GM12875 (cell line): ENCODE data around the gene ATP2B2.

Experiments
- H3K4me3 ChIP-seq: one replicate; pipeline ENCODE4 v1.5.1; 2011; ENCODE audit warnings: low read depth, low read length, control low read depth
- TF ChIP-seq, protein P1 (sequence below): IDR thresholded peaks from 2 replicates; pipeline ENCODE4 v1.5.1; 2011; ENCODE audit warnings: low read depth, mild to moderate bottlenecking, control low read depth, inconsistent platforms, low read length, moderate library complexity, borderline replicate concordance; ENCODE audit not compliant: insufficient read depth

Gene ATP2B2

DNA sequence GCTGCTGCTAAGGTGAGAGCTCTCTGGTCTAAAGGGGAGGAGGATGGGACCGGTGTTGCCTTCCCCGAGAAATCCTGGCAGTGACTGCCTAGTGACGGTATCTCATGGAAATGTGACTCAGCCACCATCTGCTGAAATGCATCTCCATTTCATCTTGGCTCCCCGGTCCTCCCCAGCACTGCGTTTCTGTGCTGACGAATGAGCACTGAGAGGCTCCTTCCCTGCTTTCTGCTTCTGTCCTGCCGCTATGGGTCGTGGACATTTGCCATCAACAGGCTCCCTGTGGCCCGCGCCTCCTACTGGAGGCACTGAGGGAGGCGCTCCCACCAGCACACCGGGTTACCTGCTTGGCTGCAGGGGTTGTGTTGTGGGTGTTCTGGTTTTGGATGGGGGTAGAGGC lies 170.9 kb downstream of the ATP2B2 start:
- H3K4me3 ChIP-seq = no peak overlapping the region
- TF ChIP-seq, protein P1, sequence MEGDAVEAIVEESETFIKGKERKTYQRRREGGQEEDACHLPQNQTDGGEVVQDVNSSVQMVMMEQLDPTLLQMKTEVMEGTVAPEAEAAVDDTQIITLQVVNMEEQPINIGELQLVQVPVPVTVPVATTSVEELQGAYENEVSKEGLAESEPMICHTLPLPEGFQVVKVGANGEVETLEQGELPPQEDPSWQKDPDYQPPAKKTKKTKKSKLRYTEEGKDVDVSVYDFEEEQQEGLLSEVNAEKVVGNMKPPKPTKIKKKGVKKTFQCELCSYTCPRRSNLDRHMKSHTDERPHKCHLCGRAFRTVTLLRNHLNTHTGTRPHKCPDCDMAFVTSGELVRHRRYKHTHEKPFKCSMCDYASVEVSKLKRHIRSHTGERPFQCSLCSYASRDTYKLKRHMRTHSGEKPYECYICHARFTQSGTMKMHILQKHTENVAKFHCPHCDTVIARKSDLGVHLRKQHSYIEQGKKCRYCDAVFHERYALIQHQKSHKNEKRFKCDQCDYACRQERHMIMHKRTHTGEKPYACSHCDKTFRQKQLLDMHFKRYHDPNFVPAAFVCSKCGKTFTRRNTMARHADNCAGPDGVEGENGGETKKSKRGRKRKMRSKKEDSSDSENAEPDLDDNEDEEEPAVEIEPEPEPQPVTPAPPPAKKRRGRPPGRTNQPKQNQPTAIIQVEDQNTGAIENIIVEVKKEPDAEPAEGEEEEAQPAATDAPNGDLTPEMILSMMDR = peak; percentile 42; the same call in 1 of the 2 replicates

DNA sequence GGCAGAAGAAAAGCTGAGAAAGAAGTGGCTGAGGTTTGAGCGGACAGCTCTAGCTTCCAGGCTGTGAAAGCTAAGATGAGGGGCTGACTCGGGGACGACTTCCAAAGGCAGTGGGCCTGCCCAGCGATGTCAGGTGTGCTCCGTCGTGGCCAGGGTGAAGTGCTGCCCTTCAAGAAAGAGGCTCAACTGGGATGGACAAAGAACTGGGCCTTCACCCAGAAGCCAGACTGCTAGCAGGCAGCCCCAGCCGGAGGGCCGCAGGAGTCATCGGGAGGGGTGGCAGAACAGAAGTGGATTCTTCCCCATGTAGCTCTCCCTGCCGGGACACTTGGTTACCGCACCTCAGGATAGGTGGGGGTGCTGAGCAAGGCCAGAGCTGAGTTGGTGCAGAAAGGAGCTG lies 171.3 kb downstream of the ATP2B2 start:
- TF ChIP-seq, protein P1 = no peak
- no peak overlapping the region for H3K4me3 ChIP-seq

DNA sequence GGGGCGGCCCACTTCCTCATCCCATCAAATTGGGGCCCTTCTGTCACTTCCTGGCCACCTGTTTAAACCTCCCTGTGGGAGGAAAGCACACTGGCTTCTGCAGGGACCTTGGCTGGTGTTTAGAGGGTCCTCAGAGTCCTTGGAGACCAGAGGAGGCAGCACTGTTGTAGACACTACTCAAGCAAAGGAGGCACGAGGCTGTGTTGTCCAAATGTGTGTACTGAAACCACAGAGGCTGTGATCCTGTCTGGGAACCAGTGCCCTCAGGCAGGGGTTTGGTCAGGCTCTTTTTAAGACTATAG lies 172.1 kb downstream of the ATP2B2 start:
- H3K4me3 ChIP-seq = no peak overlapping the region
- TF ChIP-seq, protein P1 = no peak

DNA sequence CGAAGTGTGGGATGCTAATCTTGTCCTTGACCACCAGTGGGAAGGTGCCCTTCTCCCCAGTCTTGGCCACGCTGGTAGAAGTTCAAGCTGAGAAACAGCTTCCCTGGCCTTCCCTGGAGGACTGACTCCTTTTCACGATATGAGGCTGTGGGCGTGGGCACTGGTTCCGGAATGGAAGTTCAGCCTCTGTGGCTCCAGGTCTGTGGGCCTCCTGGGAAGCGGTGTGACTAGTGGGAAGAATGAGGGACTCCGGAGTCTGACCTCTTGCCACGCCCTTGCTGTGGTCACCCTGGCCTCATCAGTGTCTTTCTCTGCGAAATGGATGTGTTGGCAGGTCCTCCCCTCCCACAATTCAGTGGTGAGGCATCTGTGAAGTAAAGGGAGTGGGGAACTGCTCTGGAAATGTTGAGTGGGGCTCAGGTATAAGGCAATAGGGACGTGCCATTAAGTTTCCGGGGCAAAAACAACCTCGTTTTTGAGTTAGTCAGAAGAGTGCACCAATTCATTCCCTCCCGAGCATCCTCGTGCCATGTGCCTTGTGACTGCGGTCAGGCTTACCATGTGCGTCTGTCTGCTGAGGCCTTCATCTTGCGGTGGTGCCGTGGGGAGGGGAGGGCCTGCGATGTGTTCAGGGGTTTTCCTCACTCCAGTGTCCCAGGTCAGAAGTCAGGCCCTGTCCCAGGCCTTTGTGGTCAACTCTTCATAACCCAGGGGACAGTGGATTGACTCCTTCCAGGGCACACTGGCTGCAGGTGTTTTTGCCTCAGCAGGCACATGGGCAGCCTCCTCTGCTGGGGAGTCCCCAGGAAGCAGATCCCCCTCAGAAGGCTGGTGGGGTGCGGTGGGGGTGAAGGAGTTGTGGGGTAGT lies 172.7 kb downstream of the ATP2B2 start:
- no peak overlapping the region for H3K4me3 ChIP-seq
- TF ChIP-seq, protein P1 = no peak

DNA sequence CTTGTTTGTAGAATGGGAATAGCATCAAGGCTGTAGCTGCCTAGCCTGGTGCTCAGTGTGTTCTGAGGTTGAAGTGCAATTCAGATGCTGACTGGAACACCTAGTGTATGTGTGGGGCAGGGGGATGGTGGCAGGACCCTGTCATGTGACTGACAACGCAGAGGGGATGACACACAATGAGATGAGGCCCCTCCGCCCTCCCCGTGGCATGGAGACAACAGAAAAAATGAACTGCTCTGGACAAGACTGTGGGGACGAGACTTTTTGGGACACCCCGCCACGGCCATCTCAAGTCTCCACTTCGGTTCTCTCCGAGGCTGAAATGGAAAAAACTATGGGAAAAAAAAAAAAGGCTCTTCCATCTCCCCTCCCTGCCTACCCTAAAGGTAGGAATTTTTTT lies 174.1 kb downstream of the ATP2B2 start:
- TF ChIP-seq, protein P1 = no peak
- no peak overlapping the region for H3K4me3 ChIP-seq

DNA sequence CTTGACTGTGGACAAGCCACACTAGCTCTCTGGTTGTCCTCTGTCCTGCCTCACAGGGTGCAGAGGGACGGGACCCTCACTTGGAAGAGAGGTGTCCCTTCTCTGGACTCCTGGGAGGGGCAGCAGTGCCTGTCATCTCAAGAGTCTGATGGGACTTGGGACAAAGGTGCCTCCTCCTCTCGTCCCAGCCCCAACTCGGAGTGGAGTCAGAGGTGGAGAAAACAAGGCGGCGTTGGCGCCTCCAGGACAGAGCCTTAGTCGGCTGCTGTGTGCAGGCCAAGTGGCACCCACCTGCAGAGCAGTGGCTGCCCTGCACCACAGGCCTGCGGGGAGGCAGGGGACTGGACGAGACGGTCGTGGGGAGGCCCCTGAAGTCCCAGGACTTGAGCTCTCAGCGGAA lies 175.1 kb downstream of the ATP2B2 start:
- no peak overlapping the region for H3K4me3 ChIP-seq
- TF ChIP-seq, protein P1 = no peak

DNA sequence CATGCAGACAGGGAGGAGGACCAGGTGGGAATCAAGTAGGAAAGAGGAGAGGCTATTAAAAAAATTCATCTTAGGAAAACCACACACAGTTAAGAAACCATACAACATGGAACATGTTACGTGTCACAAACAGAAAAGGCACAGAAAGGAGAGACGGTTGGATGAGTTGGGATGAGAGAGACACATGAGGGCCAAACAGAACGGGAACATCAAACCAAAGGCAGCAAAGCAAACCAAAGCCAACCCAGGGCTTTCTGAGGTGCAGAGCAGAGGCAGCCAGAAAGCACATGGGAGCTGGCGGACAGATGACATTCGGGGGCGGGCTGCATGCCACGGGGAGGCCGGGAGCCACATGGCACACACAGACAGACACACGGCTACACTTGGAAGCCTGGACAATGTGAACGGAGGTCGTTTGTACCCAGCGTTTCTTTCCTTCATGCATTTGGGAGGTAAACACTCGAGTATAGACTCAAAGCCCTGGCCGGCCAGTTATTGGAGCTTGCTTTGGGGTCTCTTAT lies 175.8 kb downstream of the ATP2B2 start:
- TF ChIP-seq, protein P1 = no peak
- no peak overlapping the region for H3K4me3 ChIP-seq
